GM12878 (cell line): ENCODE measurements around the gene TEAD4. TPM values are rescaled to one million over a fixed set of nuclear protein-coding genes. Genes with fewer than 3 reads are reported as not detected.

Source experiments
- ATAC-seq: fragments of 200-7000 bp; cut with Tn5 transposase; 3 replicates; pipeline ENCODE4 v1.9.1; 2020; ENCODE audit warnings: mild to moderate bottlenecking, moderate library complexity
- BruUV-seq: library from RNA; stranded (reverse); fragments of 400-500 nt; replicated peaks from 2 replicates; lab custom pipeline; 2021; lab: Mats Ljungman, UMichigan
- CTCF ChIA-PET: fragments of 300-600 bp; sonication (Branson Sonifier 250); formaldehyde crosslinking; extraction: SDS; loops from one replicate; lab custom pipeline; 2021; ENCODE audit warnings: inconsistent platforms; lab: Yijun Ruan, JAX
- POLR2A ChIA-PET: fragments of 350-600 bp; formaldehyde crosslinking; extraction: SDS; loops from one replicate; lab custom pipeline; 2021; ENCODE audit warnings: inconsistent platforms; lab: Charles Lee
- RAD21 ChIA-PET: fragments of 300-600 bp; sonication (Branson Sonifier 250); formaldehyde crosslinking; loops from one replicate; lab custom pipeline; 2023; ENCODE audit warnings: antibody characterized with exemption; ENCODE audit not compliant: unreplicated experiment; lab: Charles Lee
- SMC1A ChIA-PET: fragments of 300-600 bp; sonication (Branson Sonifier 250); formaldehyde crosslinking; loops from one replicate; lab custom pipeline; 2023; ENCODE audit not compliant: unreplicated experiment, uncharacterized antibody; lab: Charles Lee
- DNase-seq: peaks from one replicate; pipeline ENCODE4 v3.0.0-alpha.2; 2011; ENCODE audit warnings: low read depth, low spot score
- FAIRE-seq: peaks from 3 replicates; lab custom pipeline; 2011; peaks lifted over from hg19 to GRCh38; lab: Jason Lieb, UNC
- H2AFZ ChIP-seq: 2 replicates; pipeline ENCODE4 v1.6.0; 2011; ENCODE audit warnings: low read depth, low read length, control low read depth; ENCODE audit not compliant: control insufficient read depth
- H3K27ac ChIP-seq: 2 replicates; pipeline ENCODE4 v1.5.1; 2011; ENCODE audit warnings: control low read depth; ENCODE audit not compliant: control insufficient read depth, insufficient read depth
- H3K27me3 ChIP-seq, 2 experiments: replicated peaks in 1 of 2; 2 replicates each; pipeline versions ENCODE4 v1.6.0 to v1.6.1; 2011; ENCODE audit warnings: low read length in 1 of 2; ENCODE audit not compliant: control insufficient read depth in 2 of 2, insufficient read depth in 2 of 2
- H3K36me3 ChIP-seq, 2 experiments: 2 replicates each; pipeline ENCODE4 v1.5.1; 2011; ENCODE audit warnings: low read length in 1 of 2; ENCODE audit not compliant: control insufficient read depth in 2 of 2, insufficient read depth in 2 of 2
- H3K4me1 ChIP-seq: 2 replicates; pipeline ENCODE4 v1.6.1; 2011; ENCODE audit warnings: mild to moderate bottlenecking, low read length, moderate library complexity, mixed read lengths; ENCODE audit not compliant: control insufficient read depth, insufficient read depth
- H3K4me2 ChIP-seq: 2 replicates; pipeline ENCODE4 v1.6.0; 2011; ENCODE audit warnings: control low read depth; ENCODE audit not compliant: control insufficient read depth, insufficient read depth
- H3K4me3 ChIP-seq: fragments of 200-600 bp; sonication (generic); 2 replicates; pipeline ENCODE4 v1.5.1; 2016
- H3K79me2 ChIP-seq: 2 replicates; pipeline ENCODE4 v1.6.0; 2011; ENCODE audit warnings: low read length; ENCODE audit not compliant: control insufficient read depth, insufficient read depth
- H3K9ac ChIP-seq: 2 replicates; pipeline ENCODE4 v1.8.0; 2011; ENCODE audit warnings: low read length, control low read depth, mixed read lengths; ENCODE audit not compliant: control insufficient read depth, insufficient read depth
- H3K9me3 ChIP-seq: replicated peaks from 3 replicates; pipeline ENCODE4 v1.5.1; 2011; ENCODE audit warnings: mild to moderate bottlenecking, low read length; ENCODE audit not compliant: control insufficient read depth, insufficient read depth
- H4K20me1 ChIP-seq: 2 replicates; pipeline ENCODE4 v1.6.0; 2011; ENCODE audit not compliant: control insufficient read depth, insufficient read depth
- ESRRA ChIP-seq: IDR thresholded peaks from 2 replicates; pipeline ENCODE4 v1.6.1; 2012; ENCODE audit warnings: mild to moderate bottlenecking, low read length, improper control_type of control experiment
- HDGF ChIP-seq: fragments of 450-650 bp; IDR thresholded peaks from 2 replicates; pipeline ENCODE4 v1.6.1; 2016; ENCODE audit warnings: antibody characterized with exemption
- POLR2AphosphoS5 ChIP-seq: IDR thresholded peaks from 2 replicates; pipeline ENCODE4 v1.6.1; 2011; ENCODE audit warnings: mild to moderate bottlenecking, low read length, inconsistent platforms
- RAD21 ChIP-seq: IDR thresholded peaks from 2 replicates; pipeline ENCODE4 v1.6.1; 2011; ENCODE audit warnings: mild to moderate bottlenecking, low read depth, low read length, moderate library complexity; ENCODE audit not compliant: insufficient read depth
- RCOR1 ChIP-seq: conservative IDR thresholded peaks from 2 replicates; pipeline ENCODE4 v1.6.1; 2012; ENCODE audit warnings: low read depth, low read length, improper control_type of control experiment
- SMAD1 ChIP-seq: fragments of 450-650 bp; IDR thresholded peaks from 2 replicates; pipeline ENCODE4 v1.6.1; 2018; ENCODE audit warnings: mild to moderate bottlenecking, low read depth; ENCODE audit not compliant: partially characterized antibody
- SPI1 ChIP-seq: IDR thresholded peaks from 2 replicates; pipeline ENCODE4 v1.6.1; 2011; ENCODE audit warnings: low read depth, mild to moderate bottlenecking, low read length, moderate library complexity, borderline replicate concordance; ENCODE audit not compliant: insufficient read depth
- YY1 ChIP-seq: IDR thresholded peaks from 2 replicates; pipeline ENCODE4 v1.6.1; 2011; ENCODE audit warnings: low read depth, mild to moderate bottlenecking, low read length
- WGBS: methylation state at CpG from one replicate; pipeline ENCODE4 v1.1.6; 2016; ENCODE audit warnings: low lambda C conversion rate; ENCODE audit not compliant: insufficient replicate concordance, insufficient coverage; ENCODE audit errors: missing lambda C conversion rate; 5-methylcytosine and 5-hydroxymethylcytosine counted together
- in situ Hi-C: fragments of 300-500 bp; cut with MboI; formaldehyde crosslinking; loops from 9 replicates; pipeline ENCODE4 v1.14.3; 2018; ENCODE audit warnings: mixed read lengths
- intact Hi-C: fragments of 100-400 bp; cut with micrococcal nuclease; formaldehyde crosslinking; loops from one replicate; pipeline ENCODE4 v1.14.2; 2022; ENCODE audit not compliant: unreplicated experiment
- polyA plus RNA-seq, 11 experiments: library from polyadenylated mRNA; depleted of rRNA in 4 of 11; unstranded in 6 of 11; stranded (reverse) in 5 of 11; fragments of >200 nt; fragmentation: Nextera tagmentation in 4 of 11; fragmentation: Illumina TruSeq in 1 of 11; extraction: Ambion mirVana in 4 of 11; extraction: Trizol in 1 of 11; gene quantifications; 1 replicate in 1 of 11; 2 replicates in 10 of 11; pipeline versions ENCODE4 v1.2.1 to v1.2.3, GENCODE V29; 2011 to 2016; ENCODE audit warnings: inconsistent platforms in 2 of 11, missing spikeins in 2 of 11, low read depth in 1 of 11
- total RNA-seq, 4 experiments: library from RNA; depleted of rRNA in 3 of 4; stranded (reverse); fragments of >200 nt in 3 of 4; fragmentation: Illumina TruSeq in 1 of 4; extraction: Trizol in 1 of 4; gene quantifications; 2 replicates each; pipeline versions ENCODE4 v1.2.1 to v1.2.3, GENCODE V29; 2013 to 2021
- TF ChIP-seq, protein P1 (sequence below): IDR thresholded peaks from 2 replicates; pipeline ENCODE4 v1.6.1; 2011; ENCODE audit warnings: borderline replicate concordance, low read depth, mild to moderate bottlenecking, moderate library complexity, mixed read lengths, low read length; ENCODE audit not compliant: insufficient read depth; ENCODE audit errors: extremely low read length
- TF ChIP-seq, protein P2 (sequence below): IDR thresholded peaks from 2 replicates; pipeline ENCODE4 v1.6.1; 2012; ENCODE audit warnings: low read depth, low read length, improper control_type of control experiment
- TF ChIP-seq, protein P3 (sequence below), 3 experiments: IDR thresholded peaks in 2 of 3; conservative IDR thresholded peaks in 1 of 3; 2 replicates each; pipeline ENCODE4 v1.5.1; 2011; ENCODE audit warnings: low read depth in 3 of 3, low read length in 3 of 3, mild to moderate bottlenecking in 3 of 3, control low read depth in 2 of 3, moderate library complexity in 2 of 3, inconsistent platforms in 1 of 3, mixed read lengths in 1 of 3; ENCODE audit not compliant: control insufficient read depth in 2 of 3, insufficient read depth in 1 of 3; ENCODE audit errors: extremely low read depth in 1 of 3
- TF ChIP-seq, protein P4 (sequence below): fragments of 450-650 bp; IDR thresholded peaks from 2 replicates; pipeline ENCODE4 v1.6.1; 2017; ENCODE audit warnings: borderline replicate concordance

TEAD4 gene
- total and polyA plus RNA-seq, 10 of the 15 experiments (the other 5 are each of a cell fraction or from before 2014, with no cell fraction given) = 0.04 to 0.68 (median 0.31) TPM; not detected in 4

DNA sequence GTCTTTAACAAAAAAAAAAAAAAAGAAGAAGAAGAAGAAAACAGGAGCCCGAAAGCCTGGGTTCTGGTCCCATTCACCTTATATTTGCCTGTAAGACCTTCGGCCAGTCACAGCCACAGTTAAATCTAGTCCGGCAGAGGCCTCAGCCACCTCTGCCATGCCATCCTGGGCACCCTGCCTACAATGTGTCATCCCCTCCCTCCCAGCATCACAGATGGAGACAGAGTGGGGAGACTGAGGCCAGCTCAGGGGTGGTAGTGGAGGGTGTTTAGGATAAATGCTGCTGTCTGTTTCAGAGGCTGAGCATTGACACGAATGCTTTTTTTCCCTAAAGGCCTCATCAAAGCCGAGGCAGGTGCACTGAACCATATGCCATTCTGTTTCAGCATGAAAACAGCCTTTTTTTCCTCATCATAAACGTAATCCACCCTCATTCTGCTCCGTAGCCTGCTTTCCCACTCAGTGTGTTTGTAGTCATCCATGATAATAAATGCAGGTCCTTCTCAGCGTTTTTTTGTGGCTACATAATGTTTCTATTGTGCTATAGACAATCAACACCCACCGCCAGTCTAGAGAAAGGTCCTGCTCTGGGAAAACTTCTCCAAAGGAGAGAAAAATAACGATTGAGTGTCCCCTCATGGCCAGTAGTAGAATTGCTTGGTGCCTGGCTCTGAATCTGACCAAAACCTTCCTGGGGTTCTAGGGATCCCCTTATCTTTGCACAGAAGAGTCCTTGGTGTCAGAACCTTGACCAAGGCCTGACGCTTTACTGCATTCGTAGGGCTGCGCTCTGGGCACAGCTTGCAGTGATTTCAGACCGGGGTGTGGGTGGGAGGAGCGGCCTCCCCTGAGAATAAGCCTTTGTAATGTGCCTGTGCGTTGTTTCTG lies 76.9 kb downstream of the TEAD4 start:
- POLR2A ChIA-PET = no interaction called here
- no peaks in the 10 kb centered on the region for H3K36me3 ChIP-seq
- no peak overlapping the region for H3K27ac ChIP-seq
- H3K9me3 ChIP-seq = no peaks in the 10 kb centered on the region
- no peak overlapping the region for H3K4me3 ChIP-seq
- TF ChIP-seq ESRRA (no peak), HDGF (no peak), POLR2AphosphoS5 (no peak), SPI1 (no peak), RAD21 (peak; percentile 26), RCOR1 (no peak), YY1 (no peak), SMAD1 (no peak)
- TF ChIP-seq, protein P1, sequence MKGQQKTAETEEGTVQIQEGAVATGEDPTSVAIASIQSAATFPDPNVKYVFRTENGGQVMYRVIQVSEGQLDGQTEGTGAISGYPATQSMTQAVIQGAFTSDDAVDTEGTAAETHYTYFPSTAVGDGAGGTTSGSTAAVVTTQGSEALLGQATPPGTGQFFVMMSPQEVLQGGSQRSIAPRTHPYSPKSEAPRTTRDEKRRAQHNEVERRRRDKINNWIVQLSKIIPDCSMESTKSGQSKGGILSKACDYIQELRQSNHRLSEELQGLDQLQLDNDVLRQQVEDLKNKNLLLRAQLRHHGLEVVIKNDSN = no peak
- TF ChIP-seq, protein P2, sequence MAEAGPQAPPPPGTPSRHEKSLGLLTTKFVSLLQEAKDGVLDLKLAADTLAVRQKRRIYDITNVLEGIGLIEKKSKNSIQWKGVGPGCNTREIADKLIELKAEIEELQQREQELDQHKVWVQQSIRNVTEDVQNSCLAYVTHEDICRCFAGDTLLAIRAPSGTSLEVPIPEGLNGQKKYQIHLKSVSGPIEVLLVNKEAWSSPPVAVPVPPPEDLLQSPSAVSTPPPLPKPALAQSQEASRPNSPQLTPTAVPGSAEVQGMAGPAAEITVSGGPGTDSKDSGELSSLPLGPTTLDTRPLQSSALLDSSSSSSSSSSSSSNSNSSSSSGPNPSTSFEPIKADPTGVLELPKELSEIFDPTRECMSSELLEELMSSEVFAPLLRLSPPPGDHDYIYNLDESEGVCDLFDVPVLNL = no peak
- TF ChIP-seq, protein P3, sequence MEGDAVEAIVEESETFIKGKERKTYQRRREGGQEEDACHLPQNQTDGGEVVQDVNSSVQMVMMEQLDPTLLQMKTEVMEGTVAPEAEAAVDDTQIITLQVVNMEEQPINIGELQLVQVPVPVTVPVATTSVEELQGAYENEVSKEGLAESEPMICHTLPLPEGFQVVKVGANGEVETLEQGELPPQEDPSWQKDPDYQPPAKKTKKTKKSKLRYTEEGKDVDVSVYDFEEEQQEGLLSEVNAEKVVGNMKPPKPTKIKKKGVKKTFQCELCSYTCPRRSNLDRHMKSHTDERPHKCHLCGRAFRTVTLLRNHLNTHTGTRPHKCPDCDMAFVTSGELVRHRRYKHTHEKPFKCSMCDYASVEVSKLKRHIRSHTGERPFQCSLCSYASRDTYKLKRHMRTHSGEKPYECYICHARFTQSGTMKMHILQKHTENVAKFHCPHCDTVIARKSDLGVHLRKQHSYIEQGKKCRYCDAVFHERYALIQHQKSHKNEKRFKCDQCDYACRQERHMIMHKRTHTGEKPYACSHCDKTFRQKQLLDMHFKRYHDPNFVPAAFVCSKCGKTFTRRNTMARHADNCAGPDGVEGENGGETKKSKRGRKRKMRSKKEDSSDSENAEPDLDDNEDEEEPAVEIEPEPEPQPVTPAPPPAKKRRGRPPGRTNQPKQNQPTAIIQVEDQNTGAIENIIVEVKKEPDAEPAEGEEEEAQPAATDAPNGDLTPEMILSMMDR (IDR thresholded peaks at IDR 0.05 in 2 of 3, conservative IDR thresholded peaks at IDR 0.05 in 1 of 3; ENCODE audit: control insufficient read depth in 2 of 3, extremely low read depth in 1 of 3, insufficient read depth in 1 of 3, low read depth in 3 of 3, low read length in 3 of 3) = peak; percentile 10 to 23 (median 20); a peak in 1 of 6 replicates
- TF ChIP-seq, protein P4, sequence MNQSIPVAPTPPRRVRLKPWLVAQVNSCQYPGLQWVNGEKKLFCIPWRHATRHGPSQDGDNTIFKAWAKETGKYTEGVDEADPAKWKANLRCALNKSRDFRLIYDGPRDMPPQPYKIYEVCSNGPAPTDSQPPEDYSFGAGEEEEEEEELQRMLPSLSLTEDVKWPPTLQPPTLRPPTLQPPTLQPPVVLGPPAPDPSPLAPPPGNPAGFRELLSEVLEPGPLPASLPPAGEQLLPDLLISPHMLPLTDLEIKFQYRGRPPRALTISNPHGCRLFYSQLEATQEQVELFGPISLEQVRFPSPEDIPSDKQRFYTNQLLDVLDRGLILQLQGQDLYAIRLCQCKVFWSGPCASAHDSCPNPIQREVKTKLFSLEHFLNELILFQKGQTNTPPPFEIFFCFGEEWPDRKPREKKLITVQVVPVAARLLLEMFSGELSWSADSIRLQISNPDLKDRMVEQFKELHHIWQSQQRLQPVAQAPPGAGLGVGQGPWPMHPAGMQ = no peak
- H3K79me2 ChIP-seq = no peaks in the 10 kb centered on the region
- no peaks in the 10 kb centered on the region; a peak in 1 of 4 replicates for H3K27me3 ChIP-seq
- no peak overlapping the region for H3K9ac ChIP-seq
- no TSS peak for BruUV-seq
- FAIRE-seq (no peak), ATAC-seq (no peak), DNase-seq (no peak)
- WGBS = 37% methylated on average over 16 of the region's 16 CpGs
- RAD21 ChIA-PET = no interaction called here
- SMC1A ChIA-PET = no interaction called here
- H4K20me1 ChIP-seq = no peaks in the 10 kb centered on the region
- H2AFZ ChIP-seq = no peak overlapping the region
- H3K4me2 ChIP-seq = no peak overlapping the region
- in situ Hi-C loops (no loop called here), intact Hi-C loops (no loop called here)
- H3K4me1 ChIP-seq = no peaks in the 10 kb centered on the region
- CTCF ChIA-PET = no interaction called here
